Gastroesophageal sphincter (tissue), 3 donors: ENCODE data around the gene SDK2.

ENCODE experiments used
- CTCF ChIP-seq, 4 experiments: fragments of 200-600 bp in 2 of 4; fragments of 450-650 bp in 2 of 4; sonication (generic) in 1 of 4; IDR thresholded peaks; one replicate each; pipeline ENCODE4 v1.5.1; 2017 to 2019; ENCODE audit warnings: antibody characterized with exemption in 4 of 4, mild to moderate bottlenecking in 2 of 4, moderate library complexity in 2 of 4
- EP300 ChIP-seq: sonication (generic); formaldehyde crosslinking; IDR thresholded peaks from one replicate; pipeline ENCODE4 v1.6.1; 2017; ENCODE audit warnings: antibody characterized with exemption, mild to moderate bottlenecking
- POLR2A ChIP-seq, 2 donors: fragments of 450-650 bp; IDR thresholded peaks; one replicate each; pipeline ENCODE4 v1.6.1; 2017; ENCODE audit warnings: antibody characterized with exemption in 2 of 2, mild to moderate bottlenecking in 2 of 2, moderate library complexity in 1 of 2
- POLR2AphosphoS5 ChIP-seq: sonication (generic); formaldehyde crosslinking; IDR thresholded peaks from one replicate; pipeline ENCODE4 v1.6.1; 2017; ENCODE audit warnings: antibody characterized with exemption

- TF ChIP-seq EP300 (no peak), CTCF (IDR thresholded peaks at IDR 0.05) (no peak), POLR2AphosphoS5 (no peak), POLR2A (IDR thresholded peaks at IDR 0.05) (no peak)
These were observed 316.6 kb downstream of the SDK2 start for GRCh38 chr17:73327676-73328075.
